NCI-H1105 (cell line): Measurements from ENCODE around the gene IRS1.
A peak's percentile ranks its signal among the peaks of the same experiment; 100 is the strongest.
"Not testable (repeated sequence)": the region's sequence is repeated elsewhere in the genome, so short reads cannot be mapped to it uniquely, and the experiment has no call there.

ENCODE experiments used
- DNase-seq: peaks from one replicate; lab custom pipeline; 2025; lab: John Stamatoyannopoulos, UW

IRS1 gene, protein sequence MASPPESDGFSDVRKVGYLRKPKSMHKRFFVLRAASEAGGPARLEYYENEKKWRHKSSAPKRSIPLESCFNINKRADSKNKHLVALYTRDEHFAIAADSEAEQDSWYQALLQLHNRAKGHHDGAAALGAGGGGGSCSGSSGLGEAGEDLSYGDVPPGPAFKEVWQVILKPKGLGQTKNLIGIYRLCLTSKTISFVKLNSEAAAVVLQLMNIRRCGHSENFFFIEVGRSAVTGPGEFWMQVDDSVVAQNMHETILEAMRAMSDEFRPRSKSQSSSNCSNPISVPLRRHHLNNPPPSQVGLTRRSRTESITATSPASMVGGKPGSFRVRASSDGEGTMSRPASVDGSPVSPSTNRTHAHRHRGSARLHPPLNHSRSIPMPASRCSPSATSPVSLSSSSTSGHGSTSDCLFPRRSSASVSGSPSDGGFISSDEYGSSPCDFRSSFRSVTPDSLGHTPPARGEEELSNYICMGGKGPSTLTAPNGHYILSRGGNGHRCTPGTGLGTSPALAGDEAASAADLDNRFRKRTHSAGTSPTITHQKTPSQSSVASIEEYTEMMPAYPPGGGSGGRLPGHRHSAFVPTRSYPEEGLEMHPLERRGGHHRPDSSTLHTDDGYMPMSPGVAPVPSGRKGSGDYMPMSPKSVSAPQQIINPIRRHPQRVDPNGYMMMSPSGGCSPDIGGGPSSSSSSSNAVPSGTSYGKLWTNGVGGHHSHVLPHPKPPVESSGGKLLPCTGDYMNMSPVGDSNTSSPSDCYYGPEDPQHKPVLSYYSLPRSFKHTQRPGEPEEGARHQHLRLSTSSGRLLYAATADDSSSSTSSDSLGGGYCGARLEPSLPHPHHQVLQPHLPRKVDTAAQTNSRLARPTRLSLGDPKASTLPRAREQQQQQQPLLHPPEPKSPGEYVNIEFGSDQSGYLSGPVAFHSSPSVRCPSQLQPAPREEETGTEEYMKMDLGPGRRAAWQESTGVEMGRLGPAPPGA (N-terminal part only)

DNA sequence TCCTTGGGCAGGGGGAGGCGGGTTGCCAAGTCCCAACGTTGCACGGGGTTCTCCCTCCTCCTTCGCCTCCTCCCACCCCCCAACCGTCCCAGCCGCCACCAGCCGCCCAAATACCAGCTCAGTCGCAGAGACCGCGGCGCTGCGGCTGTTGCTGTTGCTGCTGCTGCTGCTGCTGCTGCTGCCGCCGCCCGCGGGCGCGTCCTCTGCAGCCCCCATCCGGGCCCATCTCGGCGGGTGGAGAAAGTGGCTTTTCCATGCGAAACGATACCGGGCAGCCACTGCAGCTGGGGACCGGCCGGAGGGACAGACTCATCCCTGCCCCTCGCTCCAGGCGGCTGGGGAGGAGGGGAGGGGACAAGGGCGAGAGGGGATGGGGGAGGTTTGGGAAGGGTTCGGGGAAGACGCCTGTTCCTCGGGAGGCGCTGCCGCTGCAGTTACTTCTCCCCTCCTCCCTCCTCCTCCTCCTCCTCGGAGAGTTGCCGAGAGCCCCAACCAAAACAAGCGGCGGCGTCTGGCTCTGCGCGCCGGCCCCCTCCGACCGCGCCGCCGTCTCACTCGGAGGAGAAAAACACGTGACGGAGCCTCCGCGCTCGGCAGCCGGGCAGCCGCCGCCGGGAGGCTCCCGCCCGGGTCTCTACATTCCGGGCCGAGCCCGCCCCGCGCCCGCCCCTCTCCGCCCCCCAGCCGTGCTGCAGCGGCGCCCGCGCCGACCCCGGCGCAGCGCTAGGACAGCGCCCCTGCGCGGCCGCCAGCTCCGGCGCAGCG lies at the start of gene IRS1:
TSS of gene IRS1 (minus strand) at position 610 of the 765 bp plus-strand sequence. CDS start 1,082 bp downstream, outside the sequence.
- DNase-seq = peak; percentile 34

DNA sequence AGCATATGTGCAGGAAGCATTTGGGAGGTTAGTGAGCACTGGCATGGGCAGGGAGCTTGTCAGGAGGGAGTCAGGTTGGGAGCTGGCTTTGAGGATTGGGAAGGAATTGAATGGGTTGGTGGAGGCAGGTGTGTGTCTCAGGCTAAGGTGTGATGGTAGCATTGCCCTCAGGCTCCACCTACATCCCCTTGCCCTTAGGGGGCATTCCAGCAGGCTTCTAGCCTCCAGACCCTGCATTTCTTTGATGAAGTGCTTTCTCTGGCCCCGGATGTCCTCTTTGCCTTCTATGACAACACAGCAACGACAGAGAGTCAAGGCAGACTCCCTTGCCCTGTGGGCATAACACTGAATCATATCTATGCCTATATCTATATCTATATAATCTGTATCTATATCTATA lies 49.7 kb upstream of the IRS1 start:
- no peak for DNase-seq

DNA sequence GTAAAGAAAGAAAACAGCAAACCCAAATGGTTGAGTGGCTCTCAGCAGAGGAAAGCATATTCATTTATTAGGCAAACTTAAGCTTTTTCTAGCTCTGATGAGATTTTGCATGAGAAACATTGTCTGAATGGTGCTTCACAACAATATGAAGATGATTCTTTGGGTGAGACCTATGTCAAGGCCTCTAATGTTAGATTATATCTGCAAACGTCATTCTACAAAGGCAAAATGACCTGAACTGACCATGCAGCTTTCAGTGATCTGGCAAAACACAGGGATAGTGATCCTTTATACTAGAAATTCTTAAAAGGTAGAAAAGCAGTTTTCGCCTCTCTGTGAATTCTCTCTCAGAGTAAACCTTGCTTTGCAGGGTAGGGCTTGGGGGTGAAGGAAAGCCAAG lies 47.9 kb upstream of the IRS1 start:
- DNase-seq = no peak

GRCh38 chr2:226847090-226847489 lies 47.5 kb upstream of the IRS1 start:
- no peak for DNase-seq

DNA sequence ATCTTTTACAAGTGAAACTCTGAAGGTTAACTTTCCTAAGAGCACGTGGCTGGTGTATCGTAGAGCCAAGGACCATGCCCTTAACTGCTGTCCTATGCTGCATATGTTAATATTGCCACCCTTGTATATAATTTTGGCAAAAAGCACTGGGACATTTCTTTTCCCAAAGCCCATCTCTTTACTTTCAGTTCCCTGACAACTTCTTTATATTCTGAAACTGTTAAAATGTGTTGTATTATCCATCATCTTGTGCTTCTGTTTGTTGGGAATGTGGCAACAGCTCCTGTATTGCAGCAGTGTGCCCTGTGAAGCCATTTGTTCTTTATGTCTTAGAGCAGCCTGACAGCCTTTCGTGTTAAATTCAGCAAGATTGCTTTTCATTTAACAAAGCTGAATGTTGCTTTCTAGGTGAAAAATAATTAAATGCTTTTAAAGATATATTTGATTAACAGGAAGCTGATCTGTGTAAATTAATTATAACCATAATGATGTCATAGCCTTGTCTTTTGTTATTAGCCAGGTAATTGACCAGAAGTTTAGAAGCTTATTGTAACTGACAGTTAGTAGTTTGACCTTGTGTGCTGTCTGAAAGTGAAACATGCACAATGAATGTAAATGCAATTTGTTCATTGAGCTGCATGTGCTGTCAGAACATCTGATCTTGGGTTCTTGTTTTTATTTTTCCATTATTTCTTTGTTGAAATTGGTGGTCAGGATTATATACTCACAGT lies 45.9 kb upstream of the IRS1 start:
- DNase-seq = no peak

DNA sequence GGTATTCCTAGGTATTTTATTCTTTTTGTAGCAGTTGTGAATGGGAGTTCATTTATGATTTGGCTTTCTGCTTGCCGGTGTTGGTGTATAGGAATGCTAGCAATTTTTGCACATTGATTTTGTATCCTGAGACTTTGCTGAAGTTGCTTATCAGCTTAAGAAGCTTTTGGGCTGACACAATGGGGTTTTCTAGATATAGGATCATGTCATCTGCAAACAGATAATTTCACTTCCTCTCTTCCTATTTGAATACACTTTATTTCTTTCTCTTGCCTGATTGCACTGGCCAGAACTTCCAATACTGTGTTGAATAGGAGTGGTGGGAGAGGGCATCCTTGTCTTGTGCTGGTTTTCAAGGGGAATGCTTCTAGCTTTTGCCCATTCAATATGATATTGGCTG lies 43.4 kb upstream of the IRS1 start:
- not testable (repeated sequence) for DNase-seq

- no peak for DNase-seq
Measured at GRCh38 chr2:226839951-226840350, 40.3 kb upstream of the IRS1 start.

DNA sequence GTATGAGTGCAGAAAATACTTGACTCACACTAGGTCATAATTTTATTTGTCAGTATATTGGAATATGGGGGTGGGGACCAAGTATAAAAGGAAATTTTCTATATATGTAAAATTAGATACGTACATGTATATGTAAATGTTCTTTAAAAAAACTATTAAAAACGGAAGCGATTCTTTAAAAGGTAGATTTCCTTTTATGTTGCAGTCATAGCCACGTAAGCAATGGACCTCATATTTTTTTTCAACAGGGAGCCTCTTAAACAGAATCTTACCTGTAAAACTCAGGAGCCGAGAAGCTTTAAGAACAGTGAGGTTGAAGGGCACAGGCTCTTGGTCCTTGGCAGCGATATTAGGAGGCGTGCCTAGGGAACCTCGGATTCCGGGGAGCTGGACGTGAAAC lies 39.5 kb upstream of the IRS1 start:
- DNase-seq = no peak

- no peak for DNase-seq
Measured at GRCh38 chr2:226838722-226839121, 39.1 kb upstream of the IRS1 start.

DNA sequence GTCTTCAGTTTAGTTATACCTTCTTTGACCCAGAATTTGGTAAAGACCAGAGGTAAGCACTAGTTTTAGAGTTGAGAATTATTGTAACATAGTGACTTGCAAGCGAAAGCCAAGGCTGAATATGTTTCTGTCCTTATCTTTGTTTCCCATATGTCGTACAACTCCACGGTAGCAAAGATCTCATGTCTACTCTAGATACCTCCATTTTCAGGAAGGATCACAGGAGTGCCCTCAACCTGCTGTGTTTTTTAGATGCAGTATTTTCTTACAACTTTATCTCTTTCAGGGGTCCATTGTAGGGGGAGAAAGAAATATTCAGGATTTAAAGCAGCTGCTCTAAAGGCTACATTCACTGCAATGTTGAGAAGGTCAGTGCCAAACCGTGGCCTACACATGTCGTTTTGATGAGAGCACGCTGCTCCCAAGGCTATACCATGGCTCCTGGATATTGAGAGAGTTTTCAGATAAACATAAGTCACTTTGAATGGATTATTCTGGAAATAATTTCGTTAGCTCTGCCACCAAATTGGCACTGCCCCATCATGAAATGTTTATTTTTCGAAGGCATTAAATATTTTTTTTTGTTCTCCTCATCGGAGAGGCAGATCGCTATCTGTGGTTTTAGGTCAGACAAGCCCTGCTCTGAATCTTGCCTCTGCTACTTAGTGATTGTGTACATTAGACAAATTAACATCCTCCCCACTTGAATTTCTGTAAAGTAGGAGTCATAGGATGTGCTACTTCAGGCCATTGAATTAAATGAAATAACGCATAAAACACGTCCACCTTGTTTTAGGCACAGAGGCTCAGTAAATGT lies 38.4 kb upstream of the IRS1 start:
- DNase-seq = no peak

DNA sequence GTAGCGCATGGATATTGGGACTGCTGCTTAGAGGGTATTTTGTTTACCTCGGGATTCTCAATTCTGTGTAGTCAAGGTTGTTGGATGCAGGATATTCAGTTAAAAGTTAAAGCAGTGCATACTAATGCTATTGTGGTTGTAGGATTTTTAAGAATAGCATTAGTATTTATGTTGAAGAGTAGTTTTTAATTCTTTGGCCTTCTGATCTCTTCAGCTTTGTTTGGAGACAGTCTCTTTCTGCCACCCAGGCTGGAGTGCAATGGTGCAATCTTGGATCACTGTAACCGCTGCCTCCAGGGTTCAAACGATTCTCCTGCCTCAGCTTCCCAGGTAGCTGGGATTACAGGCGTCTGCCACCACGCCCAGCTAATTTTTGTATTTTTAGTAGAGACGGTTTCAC lies 37.7 kb upstream of the IRS1 start:
- DNase-seq = no peak

- no peak for DNase-seq
Measured at GRCh38 chr2:226836548-226836885, 36.9 kb upstream of the IRS1 start.

- peak; percentile 23 for DNase-seq
Measured at GRCh38 chr2:226835796-226836547, 36.4 kb upstream of the IRS1 start, which contains the start of gene RHBDD1. Gene RHBDD1 (plus strand): TSS chr2:226836054. CDS start chr2:226864694, 28,640 bp downstream.

DNA sequence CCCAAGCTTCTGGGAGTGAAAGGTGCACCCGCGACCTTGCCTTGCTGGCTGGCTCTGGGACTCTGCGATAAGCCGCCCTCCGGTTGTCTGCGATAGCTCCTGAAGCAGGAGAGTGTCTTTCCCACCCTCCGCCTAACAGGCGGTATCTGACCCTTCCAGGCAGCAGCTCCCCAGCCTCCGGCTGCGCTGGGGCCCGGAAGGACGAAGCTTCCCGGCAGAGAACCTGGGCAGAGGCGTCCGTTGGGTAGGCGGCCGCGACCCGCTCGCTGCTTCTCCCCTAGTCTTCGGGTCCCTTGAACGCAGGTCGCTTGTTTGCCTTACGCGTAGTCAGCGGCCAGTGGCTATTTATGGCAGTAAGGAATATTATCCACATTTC lies 35.8 kb upstream of the IRS1 start:
- DNase-seq = no peak

DNA sequence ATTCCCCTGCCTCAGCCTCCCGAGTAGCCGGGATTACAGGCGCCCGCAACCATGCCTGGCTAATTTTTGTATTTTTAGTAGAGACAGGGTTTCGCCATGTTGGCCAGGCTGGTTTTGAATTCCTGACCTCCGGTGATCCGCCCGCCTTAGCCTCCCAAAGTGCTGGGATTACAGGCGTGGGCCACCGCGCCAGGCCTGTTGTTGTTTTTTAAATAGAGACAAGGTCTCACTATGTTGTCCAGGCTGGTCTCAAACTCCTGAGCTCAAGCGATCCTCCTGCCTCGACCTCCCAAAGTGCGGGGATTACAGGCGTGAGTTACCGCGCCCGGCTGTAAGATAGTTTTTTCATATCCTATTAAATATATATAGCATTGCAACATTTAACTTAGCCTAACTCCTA lies 35.3 kb upstream of the IRS1 start:
- DNase-seq = not testable (repeated sequence)

GRCh38 chr2:226832061-226832460 lies 32.4 kb upstream of the IRS1 start:
- DNase-seq = no peak

DNA sequence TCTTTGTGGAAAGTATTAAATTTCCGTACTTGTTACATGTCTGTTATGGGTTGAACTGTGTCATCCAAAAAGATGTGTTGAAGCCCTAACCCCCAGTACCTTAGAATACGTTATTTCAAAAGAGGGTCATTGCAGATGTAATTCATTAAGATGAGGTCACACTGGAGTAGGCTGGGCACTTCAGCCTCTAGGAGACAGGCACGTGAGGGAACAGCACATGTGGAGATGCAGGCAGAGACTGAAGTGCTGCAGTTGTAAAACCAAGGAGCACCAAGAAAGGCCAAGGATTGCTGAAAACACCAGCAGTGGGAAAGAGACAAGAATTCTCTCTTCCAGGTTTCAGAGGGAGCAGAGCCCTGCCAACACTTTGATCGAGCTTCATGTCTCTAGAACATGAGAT lies 31.6 kb upstream of the IRS1 start:
- no peak for DNase-seq

DNA sequence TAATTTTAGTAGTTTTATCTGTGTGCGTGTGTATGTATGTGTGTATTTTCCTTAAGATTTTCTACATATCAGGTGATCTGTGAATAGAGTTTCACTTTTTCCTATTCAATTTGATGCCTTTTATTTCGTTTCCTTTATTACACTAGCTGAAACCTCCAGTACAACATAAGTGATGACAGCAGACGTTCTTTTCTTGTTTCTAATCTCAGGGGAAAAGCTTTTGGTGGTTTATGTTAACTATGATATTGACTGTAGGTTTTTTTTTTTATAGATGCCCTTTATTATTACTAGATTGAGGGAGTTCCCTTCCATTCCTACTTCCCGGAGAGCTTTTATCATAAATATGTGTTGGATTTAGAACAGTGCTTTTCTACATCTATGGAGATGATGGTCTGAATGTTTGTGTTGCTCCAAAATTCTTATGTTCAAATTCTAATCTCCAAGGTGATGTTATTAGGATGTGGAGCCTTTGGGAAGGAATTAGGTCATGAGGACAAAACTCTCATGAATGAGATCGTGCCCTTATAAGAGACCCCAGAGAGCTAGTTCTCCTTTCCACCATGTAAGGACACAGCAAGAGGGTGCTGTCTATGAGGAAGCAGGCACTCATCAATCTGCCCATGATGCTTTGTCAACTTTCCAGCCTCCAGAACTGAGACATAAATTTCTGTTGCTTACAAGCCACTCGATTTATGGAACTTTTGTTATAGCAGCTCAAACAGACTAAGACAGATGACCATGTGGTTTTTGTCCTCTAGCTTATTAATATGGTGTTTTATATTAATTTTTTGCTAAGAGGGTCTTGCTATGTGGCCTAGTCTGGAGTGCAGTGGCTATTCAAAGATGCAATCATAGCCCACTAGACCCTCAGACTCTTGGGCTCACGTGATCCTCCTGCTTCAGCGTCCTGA lies 30.4 kb upstream of the IRS1 start:
- no peak for DNase-seq

DNA sequence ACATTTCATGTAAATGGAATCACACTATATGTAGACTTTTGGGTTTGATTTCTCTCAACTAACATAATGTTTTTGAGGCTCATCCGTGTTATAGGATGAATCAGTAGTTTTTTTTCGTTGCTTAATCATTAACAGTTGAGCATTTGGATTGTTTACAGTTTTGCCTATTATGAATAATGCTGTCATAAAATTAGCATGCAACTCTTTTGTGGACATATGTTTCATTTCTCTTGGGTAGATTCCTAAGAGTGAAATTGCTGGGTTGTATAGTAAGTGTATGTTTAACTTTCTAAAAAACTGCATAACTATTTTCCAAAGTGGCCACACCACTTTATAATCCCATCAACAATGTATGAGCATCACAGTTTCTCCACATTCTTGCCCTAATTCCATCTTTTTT lies 28.6 kb upstream of the IRS1 start:
- no peak for DNase-seq
